ELR (cell line): Measurements from ENCODE around the gene CDH13.

Experiments used
- DNase-seq: peaks from one replicate; pipeline ENCODE4 v3.0.0-alpha.2; 2015; ENCODE audit warnings: low read depth

Gene CDH13

DNA sequence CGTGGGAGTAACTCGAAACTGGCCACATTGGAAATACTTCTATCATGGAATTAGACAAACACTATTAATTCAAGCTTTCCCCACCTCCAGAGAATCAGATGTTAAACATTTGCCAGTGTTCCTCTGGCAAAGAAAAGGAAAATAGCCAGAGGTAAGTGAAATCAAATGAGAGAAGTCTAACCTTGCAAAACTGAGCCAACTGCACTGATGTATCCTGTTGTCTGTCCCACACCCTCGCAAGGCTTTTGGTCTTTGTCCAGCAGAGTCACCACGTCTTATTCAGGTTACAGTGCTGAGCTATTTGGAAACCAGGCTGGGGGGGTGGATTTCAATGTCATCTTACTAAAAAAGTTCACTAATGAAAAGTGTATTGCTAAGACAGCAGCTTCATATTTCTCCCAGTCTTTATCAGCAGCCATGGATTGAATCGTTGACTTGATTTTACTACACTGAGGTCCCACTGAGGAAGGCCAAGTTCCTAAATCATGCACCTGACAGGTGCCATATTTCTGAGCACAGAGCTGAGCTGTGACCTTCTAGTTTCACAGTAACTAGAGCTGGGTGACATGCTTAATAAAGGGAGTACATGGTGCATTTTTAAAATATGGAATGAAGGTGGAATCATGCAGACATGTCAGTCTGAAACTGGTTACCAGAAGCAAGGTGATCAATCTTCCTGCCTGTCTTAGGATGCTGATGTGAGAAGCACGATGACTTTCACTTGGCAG is 1095.9 kb downstream of the CDH13 start:
- DNase-seq: no peak

DNA sequence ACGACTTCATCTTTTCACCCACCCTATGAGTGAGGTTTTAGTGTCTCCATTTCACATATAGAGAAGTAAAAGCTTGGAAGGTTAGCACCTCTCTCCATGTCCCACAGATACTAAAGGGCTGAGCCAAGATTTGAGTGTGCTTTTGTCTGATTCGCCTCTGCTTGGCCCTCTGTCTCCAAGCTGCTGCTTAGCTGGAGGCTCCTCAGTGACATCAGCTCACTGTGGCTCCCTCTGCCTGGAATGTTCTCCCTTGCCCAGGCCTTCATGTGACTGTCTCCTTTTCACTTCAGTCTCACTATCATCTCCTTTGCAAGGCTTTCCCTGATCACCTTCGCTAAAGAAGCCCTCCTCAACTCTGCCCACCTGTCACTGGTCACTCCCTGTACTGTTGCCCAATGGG is 1096.5 kb downstream of the CDH13 start:
- no peak for DNase-seq

DNA sequence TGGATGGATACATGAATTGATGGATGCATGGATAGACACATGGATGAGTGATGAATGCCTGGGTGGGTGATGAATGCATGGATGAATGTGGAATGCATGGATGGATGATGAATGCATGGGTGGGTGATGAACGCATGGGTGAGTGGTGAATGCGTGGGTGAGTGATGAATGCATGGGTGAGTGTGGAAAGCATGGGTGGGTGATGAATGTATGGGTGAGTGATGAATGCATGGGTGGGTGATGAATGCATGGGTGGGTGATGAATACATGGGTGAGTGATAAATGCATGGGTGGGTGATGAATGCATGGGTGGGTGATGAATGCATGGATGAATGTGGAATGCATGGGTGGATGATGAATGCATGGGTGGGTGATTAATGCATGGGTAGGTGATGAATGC is 1097.1 kb downstream of the CDH13 start:
- DNase-seq: no peak

DNA sequence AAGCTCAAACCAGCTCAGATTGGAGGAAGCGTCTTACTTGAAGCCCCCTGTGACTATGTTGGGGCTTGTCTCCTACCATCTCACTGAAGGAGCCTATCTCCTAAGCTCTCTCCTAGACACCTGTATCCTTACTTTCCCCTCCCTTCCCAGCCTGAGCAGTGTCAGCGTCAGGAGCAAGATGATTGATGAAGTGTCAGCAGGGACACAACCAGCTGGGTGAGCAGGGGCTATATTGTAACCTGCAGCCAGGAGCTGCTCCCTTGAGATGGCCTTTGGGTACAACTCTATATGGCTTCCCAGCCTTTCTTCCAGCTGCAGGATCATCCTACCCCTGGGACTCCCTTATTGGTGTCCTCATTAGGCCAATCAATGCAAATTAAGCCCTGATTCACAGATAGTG is 1097.8 kb downstream of the CDH13 start:
- DNase-seq: no peak

DNA sequence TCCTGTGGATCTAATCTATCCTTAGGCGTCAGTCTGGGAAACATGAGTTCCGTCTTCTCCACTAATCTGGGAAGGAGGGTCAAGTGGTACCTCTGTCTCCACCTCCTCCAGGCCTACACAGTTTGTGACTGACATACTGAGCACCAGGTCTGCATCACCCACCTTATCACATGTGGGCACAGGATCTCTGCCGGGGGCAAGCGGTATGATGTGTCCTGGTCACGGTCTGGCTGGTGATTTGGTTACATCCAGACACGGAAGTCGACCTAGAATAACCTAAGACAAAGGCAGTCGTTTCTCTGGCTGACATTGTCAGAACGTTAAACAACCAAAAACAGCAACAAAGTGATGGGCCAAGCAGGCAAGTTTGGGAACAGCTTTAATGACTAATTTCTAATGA is 1098.5 kb downstream of the CDH13 start:
- DNase-seq: no peak

DNA sequence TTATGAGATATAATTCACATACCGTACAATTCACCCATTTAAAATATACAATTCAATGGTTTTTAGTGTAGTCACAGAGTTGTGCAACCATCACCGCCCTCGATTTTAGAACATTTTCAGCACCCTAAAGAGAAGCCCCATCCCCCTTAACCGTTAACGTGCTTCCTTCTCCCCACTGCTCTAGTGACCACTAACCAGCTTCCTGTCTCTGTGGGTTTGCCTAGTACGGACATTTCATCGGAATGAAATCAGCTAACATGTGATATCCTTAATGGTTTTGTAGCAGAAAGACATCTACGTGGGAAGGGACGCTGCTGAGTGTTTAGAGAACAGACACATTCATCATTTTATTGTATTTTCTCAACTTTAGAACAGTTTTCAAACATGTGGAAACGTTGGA is 1100.2 kb downstream of the CDH13 start:
- peak; percentile 74 for DNase-seq

DNA sequence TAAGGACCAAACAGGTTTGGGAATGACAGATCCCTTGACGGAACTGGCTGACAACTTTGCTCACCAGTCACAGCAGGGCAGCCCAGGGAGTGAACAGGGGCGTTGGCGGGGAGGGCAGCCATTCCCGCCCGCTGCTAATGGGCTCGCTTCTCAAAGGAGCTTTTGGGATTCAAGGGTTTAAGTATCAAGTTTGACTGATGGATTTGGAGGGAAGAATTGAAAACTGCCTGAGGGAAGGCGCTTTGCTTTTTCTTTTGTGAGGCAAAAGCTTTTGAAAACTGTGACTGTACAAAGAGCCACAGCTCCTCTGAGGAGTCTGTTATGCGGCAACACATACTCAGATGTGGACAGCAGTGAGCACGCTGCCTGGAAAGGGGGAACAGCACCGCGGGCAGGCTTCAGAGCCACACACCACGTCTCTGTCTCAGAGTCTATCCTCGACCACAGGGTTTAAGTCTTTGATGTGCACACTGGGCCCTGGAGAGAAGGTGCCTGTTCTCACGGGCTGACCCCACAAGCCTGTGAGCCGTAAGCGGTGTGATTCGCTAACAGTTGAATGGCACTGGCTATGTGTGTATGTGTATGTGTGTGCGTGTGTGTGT is 1101.1 kb downstream of the CDH13 start:
- DNase-seq: no peak

DNA sequence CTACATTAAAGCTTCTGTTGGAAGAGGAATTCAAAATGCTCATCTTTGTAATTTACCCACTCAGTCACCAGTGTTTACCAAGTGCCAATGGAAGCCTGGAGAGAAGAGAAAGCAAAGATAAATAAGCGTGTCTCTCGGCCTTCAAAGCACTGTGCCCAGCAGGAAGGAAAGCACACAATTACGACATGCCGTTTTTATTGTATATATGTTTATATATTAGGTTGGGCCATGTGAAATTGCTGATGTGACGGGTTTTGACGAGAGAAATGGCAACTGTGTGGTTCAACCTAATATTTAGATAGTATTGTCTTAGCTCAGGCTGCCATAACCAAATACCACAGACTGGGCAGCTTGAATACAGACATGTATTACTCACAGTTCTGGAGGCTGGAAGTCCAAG is 1101.7 kb downstream of the CDH13 start:
- DNase-seq: no peak

DNA sequence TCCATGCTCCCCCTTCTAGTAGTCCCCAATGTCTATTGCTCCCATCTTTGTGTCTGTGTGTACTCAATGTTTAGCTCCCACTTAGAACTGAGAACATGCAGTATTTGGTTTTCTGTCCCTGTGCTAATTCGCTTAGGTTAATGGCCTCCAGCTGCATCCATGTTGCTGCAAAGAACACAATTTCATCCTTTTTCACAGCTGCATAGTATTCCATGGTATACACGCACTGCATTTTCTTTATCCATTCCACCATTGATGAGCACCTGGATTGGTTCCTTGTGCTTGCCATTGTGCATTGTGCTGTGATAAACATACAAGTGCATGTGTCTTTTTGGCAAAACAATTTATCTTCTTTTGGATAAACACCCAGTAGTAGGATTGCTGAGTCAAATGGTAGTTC is 1104.0 kb downstream of the CDH13 start:
- DNase-seq: no peak

DNA sequence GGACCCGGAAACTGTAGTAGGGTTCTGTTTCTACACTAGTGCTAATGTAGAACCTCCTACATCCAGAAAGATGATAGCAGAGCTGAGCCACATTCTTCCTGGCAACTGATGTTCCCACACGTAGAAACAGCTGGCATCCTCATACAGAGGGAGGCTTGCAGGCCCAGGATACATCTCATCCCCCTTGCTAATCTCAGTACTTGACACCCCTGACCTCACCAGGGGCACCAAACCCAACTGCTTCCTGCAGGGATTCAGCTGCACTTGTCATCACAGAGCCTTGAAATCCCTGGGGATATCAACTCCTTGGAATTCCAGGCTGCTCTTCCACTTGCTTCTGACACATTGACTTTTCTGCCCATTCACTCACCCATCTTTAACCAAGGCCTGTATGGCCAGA is 1105.8 kb downstream of the CDH13 start:
- DNase-seq: no peak

DNA sequence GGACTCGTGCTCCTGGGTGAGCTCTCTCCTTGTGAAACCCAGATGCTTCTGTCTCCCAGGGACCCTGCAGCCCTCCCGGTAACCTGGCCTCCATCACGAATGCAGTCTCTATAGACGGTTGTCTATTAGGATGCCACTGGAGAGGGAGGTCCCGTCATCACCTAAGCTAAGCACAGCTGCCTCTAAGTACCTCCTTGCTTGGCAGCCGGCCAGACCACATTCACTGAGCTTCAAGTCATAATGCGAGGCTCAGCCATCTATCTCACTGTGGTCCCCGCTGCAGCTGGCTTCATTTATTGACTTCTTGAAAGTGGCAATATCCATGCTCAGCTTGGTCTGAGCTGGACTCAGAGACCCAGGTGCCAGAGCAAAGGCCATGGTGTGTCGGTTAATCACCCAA is 1106.5 kb downstream of the CDH13 start:
- no peak for DNase-seq

DNA sequence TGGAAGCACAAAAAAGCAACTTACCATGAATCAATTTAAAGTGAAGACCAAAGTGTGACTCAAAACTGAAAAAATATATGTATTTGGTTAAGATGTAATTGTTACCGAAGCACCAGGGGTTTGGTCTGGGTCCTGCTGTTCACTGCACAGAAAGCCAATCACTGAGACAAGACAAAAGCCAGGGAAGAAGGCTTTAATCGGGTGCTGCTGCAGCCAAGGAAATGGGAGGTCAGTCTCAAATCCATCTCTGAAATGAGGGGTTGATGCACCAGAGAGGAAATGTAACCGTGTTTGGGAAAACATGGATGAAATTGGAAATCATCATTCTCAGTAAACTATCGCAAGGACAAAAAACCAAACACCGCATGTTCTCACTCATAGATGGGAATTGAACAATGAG is 1107.4 kb downstream of the CDH13 start:
- DNase-seq: no peak

DNA sequence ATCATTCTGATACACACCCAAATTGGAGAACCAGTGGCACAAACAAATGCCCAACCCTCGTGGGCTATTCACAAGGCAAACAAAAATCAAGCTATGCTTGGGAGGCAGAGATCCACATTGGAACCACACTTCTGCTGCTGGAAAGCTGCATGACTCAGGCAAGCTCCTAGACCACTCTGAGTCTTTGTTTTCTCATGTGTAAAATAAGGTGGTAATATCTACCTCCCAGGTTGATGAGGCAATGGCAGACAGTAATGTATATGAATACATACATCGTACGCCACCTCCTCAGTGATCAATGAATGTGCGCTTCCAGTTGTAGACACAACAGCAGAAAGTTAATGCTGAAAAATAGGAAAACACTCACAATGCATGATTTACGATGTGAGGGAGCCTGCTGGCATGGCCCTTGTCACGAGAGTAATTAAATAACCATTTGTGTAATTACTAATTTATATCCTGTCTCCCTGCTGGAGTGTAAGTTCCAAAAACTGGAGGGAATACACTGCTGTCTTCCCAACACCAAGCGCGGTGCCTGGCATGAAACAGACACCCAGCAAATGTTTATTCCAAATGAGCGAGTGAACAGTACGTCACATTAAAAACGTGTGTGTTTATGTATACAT is 1111.1 kb downstream of the CDH13 start:
- no peak for DNase-seq

DNA sequence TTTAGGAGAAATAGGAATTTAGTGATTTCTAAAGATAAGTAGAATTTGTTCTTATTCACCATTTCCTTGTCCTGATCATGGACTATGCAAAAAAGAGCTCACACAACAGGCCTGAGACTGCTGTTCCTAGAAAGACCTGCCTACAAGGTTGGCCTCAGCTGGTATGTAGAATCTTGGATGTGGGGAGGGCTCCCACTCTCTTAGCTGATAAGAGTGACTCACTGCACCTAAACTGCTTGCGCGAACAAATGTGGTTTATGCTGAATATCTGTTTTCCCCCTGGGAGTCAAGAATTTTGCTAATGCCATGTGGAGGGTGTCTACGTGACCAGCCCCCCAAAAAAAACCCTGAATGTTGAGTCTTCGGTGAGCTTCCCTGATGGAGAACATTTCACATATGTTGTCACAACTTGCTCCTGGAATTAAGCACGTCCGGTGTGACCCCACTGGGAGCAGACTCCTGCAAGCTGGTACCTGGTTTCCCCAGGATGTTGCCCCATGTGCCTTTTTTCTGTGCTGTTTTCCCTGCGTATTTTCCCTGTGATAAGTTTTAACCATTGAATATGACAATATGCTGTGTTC is 1112.2 kb downstream of the CDH13 start:
- DNase-seq: no peak

DNA sequence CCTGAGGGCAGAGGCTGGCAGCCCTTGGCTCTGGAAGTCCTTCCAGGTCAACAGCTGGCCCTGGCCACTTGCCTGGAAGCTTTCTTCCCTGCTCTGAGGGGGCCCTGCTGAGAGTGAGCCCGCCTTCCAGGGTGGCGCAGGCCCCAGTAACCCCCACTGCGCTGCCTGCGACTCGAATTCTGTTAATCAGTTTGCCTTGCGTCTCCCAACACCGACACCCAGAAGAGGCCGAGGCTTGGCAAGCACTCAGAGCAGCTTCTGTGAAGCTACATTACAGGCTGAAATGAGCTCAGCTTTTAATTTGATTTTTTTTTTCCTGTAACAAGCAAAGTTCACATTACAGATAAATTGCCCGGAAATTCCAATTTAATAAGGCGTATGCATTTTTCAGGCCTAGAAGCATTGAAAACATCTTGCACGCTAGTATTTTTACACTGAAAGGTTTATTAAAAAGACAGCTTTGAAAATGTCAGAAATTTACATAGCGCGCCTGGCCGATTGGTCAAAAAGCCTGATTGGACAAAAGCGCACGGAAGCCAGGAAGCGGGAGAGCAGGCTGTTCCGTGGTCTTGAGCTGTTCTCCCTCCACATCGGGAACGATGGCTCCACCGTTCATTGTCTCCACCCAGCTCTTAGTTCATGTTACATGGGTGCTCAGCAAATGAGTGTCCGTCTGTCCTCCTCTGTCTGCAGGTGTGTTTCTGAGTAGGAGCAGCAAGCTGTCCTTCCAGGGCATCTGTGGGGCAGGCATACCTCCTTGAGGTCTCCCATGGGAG is 1115.5 kb downstream of the CDH13 start:
- no peak for DNase-seq

DNA sequence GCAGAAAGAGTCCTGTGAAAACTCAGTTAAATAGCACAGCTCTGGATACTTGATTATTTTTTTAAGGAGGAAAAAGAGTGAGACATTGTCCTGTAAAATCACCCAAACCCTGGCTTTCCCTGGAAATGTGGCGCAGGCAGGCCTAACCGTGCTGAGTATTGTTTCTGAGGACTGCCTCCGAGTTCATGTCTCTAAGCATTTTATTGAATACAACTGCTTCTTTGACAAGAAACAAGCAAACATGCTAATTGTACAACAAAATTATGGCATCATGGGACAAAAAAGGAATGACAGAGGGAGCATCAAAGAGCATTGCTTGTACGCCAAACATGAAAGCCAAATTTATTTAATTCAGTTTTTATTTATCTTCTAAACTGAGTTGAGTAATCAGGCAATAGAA is 1116.5 kb downstream of the CDH13 start:
- no peak for DNase-seq

DNA sequence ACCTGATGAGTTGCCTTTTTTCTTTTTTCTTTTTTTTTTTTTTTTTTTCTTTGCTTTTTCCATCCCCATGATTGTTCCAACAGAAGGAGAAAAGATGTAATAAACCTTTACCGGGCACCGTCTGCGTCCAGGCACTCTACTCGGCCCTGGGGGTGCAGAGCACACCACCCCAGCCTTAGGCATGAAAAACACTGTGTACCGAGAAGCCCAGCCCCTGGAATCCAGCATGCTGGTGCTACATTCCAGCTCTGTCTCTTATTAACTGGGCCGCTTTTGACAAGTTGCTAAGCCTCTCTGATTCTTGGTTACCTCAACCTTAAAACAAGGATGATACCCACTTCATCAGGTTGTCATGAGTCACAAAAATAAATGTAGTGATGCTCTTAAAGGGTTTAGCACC is 1117.0 kb downstream of the CDH13 start:
- no peak for DNase-seq

DNA sequence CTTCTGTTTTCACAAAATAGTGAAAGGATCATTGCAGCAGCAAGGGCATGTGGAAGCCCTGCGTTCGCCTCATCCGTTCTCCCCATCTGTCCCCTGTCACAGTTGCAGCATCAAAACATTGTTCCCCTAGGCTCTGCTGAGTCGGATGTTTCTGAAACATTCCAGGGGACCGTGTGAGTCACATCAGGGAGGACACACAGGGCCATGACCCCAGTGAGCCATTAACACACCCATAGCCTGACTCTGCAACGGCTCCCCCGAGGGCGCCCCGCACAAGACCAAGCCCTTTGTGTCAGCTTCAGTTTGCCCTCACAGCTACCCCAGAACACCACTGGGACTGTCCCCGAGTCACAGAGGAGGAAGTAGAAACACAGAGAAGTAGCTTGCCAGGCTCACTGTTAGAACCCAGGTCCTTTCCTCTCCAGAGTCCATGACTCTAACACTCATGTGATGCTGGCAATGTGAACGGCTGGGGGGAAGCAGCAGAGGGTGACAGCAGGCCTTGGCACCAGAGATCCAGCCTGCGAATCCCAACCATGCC is 1117.7 kb downstream of the CDH13 start:
- peak; percentile 62 for DNase-seq

DNA sequence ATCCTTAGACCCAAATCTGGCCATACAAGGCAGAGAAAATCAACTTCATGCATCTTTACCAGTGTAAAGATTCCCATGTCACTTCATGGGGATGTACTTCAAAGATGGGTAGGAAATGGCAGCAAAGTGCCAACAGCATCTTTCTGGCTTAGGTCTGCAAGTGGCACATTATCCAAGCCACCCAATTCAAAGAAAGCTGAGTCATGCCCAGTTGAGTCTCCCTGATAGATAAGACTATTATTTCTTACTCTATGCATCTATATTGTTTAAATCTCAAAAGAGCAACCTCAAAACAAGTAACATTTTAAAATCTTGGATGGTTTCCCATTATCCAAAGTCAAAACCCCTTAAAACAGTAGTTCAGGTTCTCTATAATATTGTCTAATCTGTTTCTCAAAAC is 1119.8 kb downstream of the CDH13 start:
- DNase-seq: no peak

DNA sequence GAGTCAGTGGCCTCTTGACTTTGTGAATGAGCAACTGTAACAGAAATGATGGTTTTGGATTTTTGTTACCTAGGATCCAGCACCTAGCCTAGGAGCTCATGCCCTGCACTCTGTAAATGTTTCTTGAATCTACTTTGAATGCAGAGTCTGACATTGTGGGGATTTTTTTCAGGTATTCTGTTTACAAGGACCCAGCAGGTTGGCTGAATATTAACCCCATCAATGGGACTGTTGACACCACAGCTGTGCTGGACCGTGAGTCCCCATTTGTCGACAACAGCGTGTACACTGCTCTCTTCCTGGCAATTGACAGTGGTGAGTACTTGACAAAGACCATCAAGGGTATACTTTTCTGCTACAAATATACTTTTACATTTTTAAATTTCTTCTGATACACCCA is 1121.2 kb downstream of the CDH13 start:
- DNase-seq: no peak

DNA sequence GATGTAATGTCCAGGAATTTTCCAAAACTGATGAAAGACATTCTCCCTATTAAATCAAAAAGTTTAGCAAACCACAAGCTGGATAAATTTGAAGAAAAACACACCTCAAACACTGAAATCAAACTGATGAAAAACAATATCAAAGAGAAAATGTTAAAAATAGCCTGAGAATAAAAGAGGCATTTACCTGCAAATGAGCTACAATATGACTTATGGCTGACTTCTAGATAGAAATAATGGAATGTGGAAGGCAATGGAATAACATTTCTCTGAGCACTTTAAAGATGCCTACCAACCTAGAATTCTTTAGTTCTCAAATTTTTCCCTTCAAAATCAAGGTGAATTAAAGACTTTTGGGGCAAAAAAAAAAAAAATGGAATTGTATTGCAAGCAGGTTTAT is 1128.6 kb downstream of the CDH13 start:
- DNase-seq: no peak
